Fibroblast of villous mesenchyme (primary cell): Measurements from ENCODE around the gene TAS2R8. TPM values are rescaled to one million over a fixed set of nuclear protein-coding genes. Genes with fewer than 3 reads are reported as not detected.

ENCODE experiments used
- DNase-seq: peaks from one replicate; pipeline ENCODE4 v3.0.0-alpha.2; 2010; ENCODE audit warnings: low read depth
- H3K4me3 ChIP-seq: 2 replicates; pipeline ENCODE4 v1.5.1; 2011; ENCODE audit warnings: low read depth, mild to moderate bottlenecking, low read length
- small RNA-seq: library from RNA; depleted of rRNA; stranded (forward); fragments of <200 nt; gene quantifications from one replicate; pipeline ENCODE3, GENCODE V24; 2012
- total RNA-seq: library from RNA; depleted of rRNA; stranded (reverse); fragments of >200 nt; gene quantifications from 2 replicates; pipeline ENCODE4 v1.2.3, GENCODE V29; 2012
- TF ChIP-seq, protein P1 (sequence below): IDR thresholded peaks from 2 replicates; pipeline ENCODE4 v1.5.1; 2012; ENCODE audit warnings: low read depth, mild to moderate bottlenecking, low read length; ENCODE audit not compliant: insufficient read depth

TAS2R8 gene
- total RNA-seq, 1 donor = 0.43 TPM

DNA sequence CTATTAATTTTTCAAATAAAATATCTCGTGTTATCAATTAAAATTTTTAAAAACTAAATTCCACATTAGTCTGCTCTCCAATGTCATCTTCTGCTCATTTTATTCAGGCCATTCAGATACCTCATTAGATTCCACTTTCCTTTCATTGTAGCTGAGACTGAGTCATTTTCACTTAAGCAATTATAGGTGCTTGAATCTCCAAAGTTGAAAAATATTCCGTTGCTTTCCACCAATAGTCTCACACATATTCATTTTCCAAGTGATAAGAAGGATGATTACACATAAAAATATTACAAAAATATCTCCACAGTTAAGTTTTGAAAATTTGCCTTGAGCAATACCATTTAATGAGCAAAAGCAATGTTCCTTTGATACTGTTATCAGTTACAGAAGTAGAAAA lies 47.4 kb downstream of the TAS2R8 start:
- no peak overlapping the region for H3K4me3 ChIP-seq
- DNase-seq = no peak
- TF ChIP-seq, protein P1, sequence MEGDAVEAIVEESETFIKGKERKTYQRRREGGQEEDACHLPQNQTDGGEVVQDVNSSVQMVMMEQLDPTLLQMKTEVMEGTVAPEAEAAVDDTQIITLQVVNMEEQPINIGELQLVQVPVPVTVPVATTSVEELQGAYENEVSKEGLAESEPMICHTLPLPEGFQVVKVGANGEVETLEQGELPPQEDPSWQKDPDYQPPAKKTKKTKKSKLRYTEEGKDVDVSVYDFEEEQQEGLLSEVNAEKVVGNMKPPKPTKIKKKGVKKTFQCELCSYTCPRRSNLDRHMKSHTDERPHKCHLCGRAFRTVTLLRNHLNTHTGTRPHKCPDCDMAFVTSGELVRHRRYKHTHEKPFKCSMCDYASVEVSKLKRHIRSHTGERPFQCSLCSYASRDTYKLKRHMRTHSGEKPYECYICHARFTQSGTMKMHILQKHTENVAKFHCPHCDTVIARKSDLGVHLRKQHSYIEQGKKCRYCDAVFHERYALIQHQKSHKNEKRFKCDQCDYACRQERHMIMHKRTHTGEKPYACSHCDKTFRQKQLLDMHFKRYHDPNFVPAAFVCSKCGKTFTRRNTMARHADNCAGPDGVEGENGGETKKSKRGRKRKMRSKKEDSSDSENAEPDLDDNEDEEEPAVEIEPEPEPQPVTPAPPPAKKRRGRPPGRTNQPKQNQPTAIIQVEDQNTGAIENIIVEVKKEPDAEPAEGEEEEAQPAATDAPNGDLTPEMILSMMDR = no peak

DNA sequence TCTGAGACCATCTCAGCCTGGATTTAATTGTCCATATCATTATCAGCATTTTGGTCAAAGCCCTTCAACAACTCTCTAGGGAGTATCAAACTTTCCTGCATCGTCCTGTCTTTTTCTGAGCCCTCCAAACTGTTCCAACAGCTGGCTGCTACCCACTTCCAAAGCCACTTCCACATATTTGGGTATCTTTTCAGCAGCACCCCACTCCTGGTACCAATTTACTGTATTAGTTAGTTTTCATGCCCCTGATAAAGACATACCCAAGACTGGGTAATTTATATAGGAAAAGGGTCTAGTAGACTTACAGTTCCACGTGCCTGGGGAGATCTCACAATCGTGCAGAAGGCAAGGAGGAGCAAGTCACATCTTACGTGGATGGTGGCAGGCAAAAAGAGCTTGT lies 50.9 kb downstream of the TAS2R8 start:
- TF ChIP-seq, protein P1 = no peak
- no peak overlapping the region for H3K4me3 ChIP-seq
- no peak for DNase-seq

Small RNA genes lying within 50 kb of the gene (small RNA-seq; reads per million reads assigned to genes)
- not detected for gene PRR4

Other genes starting within 250 kb of the TAS2R8 start
- 19.3 and 20.3 TPM in 2 replicates for gene MAGOHB, start 193.7 kb downstream of the TAS2R8 start, total RNA-seq
- under 0.01 and 0.86 TPM in 2 replicates for gene STYK1, start 133.2 kb downstream of the TAS2R8 start, total RNA-seq
- 88.9 and 104 TPM in 2 replicates for gene YBX3, start 84.0 kb downstream of the TAS2R8 start, total RNA-seq
- 0.32 TPM in 1 of 2 replicates, not detected in the other for gene TAS2R7, start 4.7 kb downstream of the TAS2R8 start, total RNA-seq
- gene TAS2R9, start 2.9 kb upstream of the TAS2R8 start, total RNA-seq = not detected in 2 replicates
- gene TAS2R10, start 19.1 kb upstream of the TAS2R8 start, total RNA-seq = 0.86 and 0.97 TPM in 2 replicates
- 2.3 and 3.5 TPM in 2 replicates for gene PRR4, start 42.2 kb upstream of the TAS2R8 start, total RNA-seq
- 30.2 and 32.9 TPM in 2 replicates for gene PRH1, start 77.0 kb upstream of the TAS2R8 start, total RNA-seq
- 3.0 and 3.9 TPM in 2 replicates for gene TAS2R13, start 102.3 kb upstream of the TAS2R8 start, total RNA-seq
- 0.32 and 0.43 TPM in 2 replicates for gene PRH2, start 122.0 kb upstream of the TAS2R8 start, total RNA-seq
- gene TAS2R14, start 132.0 kb upstream of the TAS2R8 start, total RNA-seq = 4.5 and 6.9 TPM in 2 replicates
- 5.8 and 7.3 TPM in 2 replicates for gene TAS2R50, start 179.6 kb upstream of the TAS2R8 start, total RNA-seq
- gene TAS2R20, start 191.0 kb upstream of the TAS2R8 start, total RNA-seq = 5.2 and 5.5 TPM in 2 replicates
- 4.8 and 7.8 TPM in 2 replicates for gene TAS2R19, start 215.3 kb upstream of the TAS2R8 start, total RNA-seq
- 7.3 and 8.4 TPM in 2 replicates for gene TAS2R31, start 224.1 kb upstream of the TAS2R8 start, total RNA-seq